SU-DHL-6 (cell line): Measurements from ENCODE around the gene VGLL3.

Experiments
- H2AFZ ChIP-seq: fragments of 200-600 bp; sonication (generic); 2 replicates; pipeline ENCODE4 v1.6.1; 2014; ENCODE audit warnings: low read depth, mild to moderate bottlenecking, moderate library complexity, mixed read lengths, antibody characterized with exemption, low read length; ENCODE audit not compliant: severe bottlenecking
- H3F3A ChIP-seq: fragments of 200-600 bp; shearing (Covaris generic); 2 replicates; pipeline ENCODE4 v1.6.0; 2016; ENCODE audit warnings: antibody characterized with exemption, mild to moderate bottlenecking; ENCODE audit not compliant: insufficient read depth
- H3K27ac ChIP-seq: fragments of 200-600 bp; sonication (generic); 2 replicates; pipeline ENCODE4 v1.5.1; 2016; ENCODE audit warnings: low read depth, mild to moderate bottlenecking, low read length, moderate library complexity, mixed read lengths
- H3K27me3 ChIP-seq: fragments of 200-600 bp; sonication (generic), shearing (Covaris generic); 2 replicates; pipeline ENCODE4 v1.6.0; 2014; ENCODE audit warnings: mild to moderate bottlenecking, low read length
- H3K36me3 ChIP-seq: fragments of 200-600 bp; sonication (generic); 2 replicates; pipeline ENCODE4 v1.6.1; 2014; ENCODE audit warnings: mild to moderate bottlenecking, low read length, mixed read lengths
- H3K4me2 ChIP-seq: fragments of 300-600, 200-600 bp; shearing (Covaris generic), sonication (generic); 2 replicates; pipeline ENCODE4 v1.6.0; 2014; ENCODE audit warnings: low read length, low read depth, mild to moderate bottlenecking; ENCODE audit not compliant: poor library complexity, severe bottlenecking
- H3K4me3 ChIP-seq: fragments of 200-600 bp; sonication (generic); 2 replicates; pipeline ENCODE4 v1.5.1; 2014; ENCODE audit warnings: antibody characterized with exemption, low read length, mild to moderate bottlenecking, mixed read lengths; ENCODE audit not compliant: insufficient read depth, poor library complexity, severe bottlenecking
- H3K79me2 ChIP-seq: fragments of 200-600 bp; sonication (generic); 2 replicates; pipeline ENCODE4 v1.6.1; 2014; ENCODE audit warnings: mild to moderate bottlenecking, low read length, moderate library complexity; ENCODE audit not compliant: insufficient read depth
- H3K9ac ChIP-seq: fragments of 200-600 bp; sonication (generic); 2 replicates; pipeline ENCODE4 v1.7.0; 2014; ENCODE audit warnings: mild to moderate bottlenecking, low read length
- H3K9me2 ChIP-seq: fragments of 200-600 bp; sonication (generic); replicated peaks from 2 replicates; pipeline ENCODE4 v1.6.1; 2014; ENCODE audit warnings: low read length; ENCODE audit not compliant: insufficient read depth
- H3K9me3 ChIP-seq: fragments of 200-600 bp; sonication (generic); 2 replicates; pipeline ENCODE4 v1.6.1; 2014; ENCODE audit warnings: low read length, mixed read lengths; ENCODE audit not compliant: insufficient read depth
- H4K20me1 ChIP-seq: fragments of 200-600 bp; sonication (generic); 2 replicates; pipeline ENCODE4 v1.6.1; 2014; ENCODE audit warnings: low read depth, mild to moderate bottlenecking, antibody characterized with exemption, low read length, moderate library complexity, mixed read lengths
- CTCF ChIP-seq: fragments of 200-600 bp; sonication (generic); IDR thresholded peaks from one replicate; pipeline ENCODE4 v1.5.1; 2017; ENCODE audit warnings: antibody characterized with exemption, mild to moderate bottlenecking, low read length, moderate library complexity; ENCODE audit not compliant: insufficient read depth, poor library complexity, severe bottlenecking
- EZH2phosphoT487 ChIP-seq: fragments of 200-600 bp; sonication (generic), shearing (Covaris generic); conservative IDR thresholded peaks from 2 replicates; pipeline ENCODE4 v1.6.1; 2018; ENCODE audit warnings: mild to moderate bottlenecking, antibody characterized with exemption, low read length, moderate library complexity, mixed read lengths

The VGLL3 gene

GRCh38 chr3:86948822-86949221 is 42.1 kb downstream of the VGLL3 start:
- Histone ChIP-seq H4K20me1 (no peaks in the 10 kb centered on the region), H3K9me2 (no peaks in the 10 kb centered on the region), H3K4me2 (no peak overlapping the region), H3K79me2 (no peaks in the 10 kb centered on the region), H3K27me3 (no peaks in the 10 kb centered on the region), H2AFZ (no peak overlapping the region), H3K36me3 (no peaks in the 10 kb centered on the region), H3K27ac (no peak overlapping the region), H3F3A (no peaks in the 10 kb centered on the region), H3K9me3 (no peaks in the 10 kb centered on the region), H3K4me3 (no peak overlapping the region), H3K9ac (no peak overlapping the region)
- TF ChIP-seq CTCF (no peak), EZH2phosphoT487 (no peak)

GRCh38 chr3:86942206-86942605 is 48.7 kb downstream of the VGLL3 start:
- Histone ChIP-seq H3K79me2 (no peaks in the 10 kb centered on the region), H3K4me2 (no peak overlapping the region), H4K20me1 (no peaks in the 10 kb centered on the region), H3K4me3 (no peak overlapping the region), H3K9me2 (no peaks in the 10 kb centered on the region), H3K9ac (no peak overlapping the region), H3F3A (no peaks in the 10 kb centered on the region), H2AFZ (no peak overlapping the region), H3K36me3 (no peaks in the 10 kb centered on the region), H3K9me3 (no peaks in the 10 kb centered on the region), H3K27ac (no peak overlapping the region), H3K27me3 (no peaks in the 10 kb centered on the region)
- TF ChIP-seq EZH2phosphoT487: no peak
- no peak for TF ChIP-seq CTCF

GRCh38 chr3:86938416-86939105 is 52.4 kb downstream of the VGLL3 start:
- H3K27ac ChIP-seq: no peak overlapping the region
- H3K9ac ChIP-seq: no peak overlapping the region
- no peak overlapping the region for H2AFZ ChIP-seq
- no peaks in the 10 kb centered on the region for H3F3A ChIP-seq
- no peak overlapping the region for H3K4me3 ChIP-seq
- no peaks in the 10 kb centered on the region for H3K79me2 ChIP-seq
- H3K9me3 ChIP-seq: no peaks in the 10 kb centered on the region
- H3K27me3 ChIP-seq: no peaks in the 10 kb centered on the region
- no peaks in the 10 kb centered on the region for H3K36me3 ChIP-seq
- TF ChIP-seq CTCF (no peak), EZH2phosphoT487 (no peak)
- H4K20me1 ChIP-seq: no peaks in the 10 kb centered on the region
- no peak overlapping the region for H3K4me2 ChIP-seq
- H3K9me2 ChIP-seq: no peaks in the 10 kb centered on the region
